Karpas-422 (cell line): ENCODE results near the gene MLLT3. TPM values are rescaled to one million over a fixed set of nuclear protein-coding genes. Genes with fewer than 3 reads are reported as not detected.

Experiments used
- DNase-seq: peaks from one replicate; pipeline ENCODE4 v3.0.0-alpha.2; 2015
- H2AFZ ChIP-seq: fragments of 200-600 bp; sonication (generic); 2 replicates; pipeline ENCODE4 v1.6.1; 2014; ENCODE audit warnings: antibody characterized with exemption, low read length, mixed read lengths
- H3K27ac ChIP-seq: fragments of 200-600 bp; sonication (generic); 2 replicates; pipeline ENCODE4 v1.5.1; 2014; ENCODE audit warnings: mild to moderate bottlenecking, low read length, moderate library complexity
- H3K27me3 ChIP-seq: fragments of 200-600 bp; sonication (generic); 2 replicates; pipeline ENCODE4 v1.6.1; 2014; ENCODE audit warnings: low read length, mixed read lengths
- H3K36me3 ChIP-seq: fragments of 200-600 bp; sonication (generic); 2 replicates; pipeline ENCODE4 v1.6.1; 2014; ENCODE audit warnings: low read length, mixed read lengths; ENCODE audit not compliant: insufficient read depth
- H3K4me1 ChIP-seq: fragments of 200-600 bp; sonication (generic); 2 replicates; pipeline ENCODE4 v1.6.1; 2014; ENCODE audit warnings: mild to moderate bottlenecking, low read length, mixed read lengths
- H3K4me2 ChIP-seq: fragments of 200-600 bp; sonication (generic); 2 replicates; pipeline ENCODE4 v1.6.1; 2014; ENCODE audit warnings: low read length, low read depth, mild to moderate bottlenecking; ENCODE audit not compliant: poor library complexity, severe bottlenecking
- H3K4me3 ChIP-seq: fragments of 200-600 bp; sonication (generic); 2 replicates; pipeline ENCODE4 v1.5.1; 2014; ENCODE audit warnings: mild to moderate bottlenecking, antibody characterized with exemption, low read length, mixed read lengths
- H3K79me2 ChIP-seq: fragments of 200-600 bp; sonication (generic); 2 replicates; pipeline ENCODE4 v1.6.1; 2014; ENCODE audit warnings: mild to moderate bottlenecking, low read length, mixed read lengths
- H3K9ac ChIP-seq: fragments of 200-600 bp; sonication (generic); 2 replicates; pipeline ENCODE4 v1.6.0; 2014; ENCODE audit warnings: low read length
- H3K9me2 ChIP-seq: fragments of 200-600 bp; sonication (generic), shearing (Covaris generic); replicated peaks from 2 replicates; pipeline ENCODE4 v1.6.0; 2014; ENCODE audit warnings: mild to moderate bottlenecking, low read length, moderate library complexity; ENCODE audit not compliant: insufficient read depth
- H3K9me3 ChIP-seq: fragments of 300-700, 200-600 bp; sonication (generic); 2 replicates; pipeline ENCODE4 v1.6.1; 2014; ENCODE audit warnings: low read length, mixed read lengths
- H4K20me1 ChIP-seq: fragments of 200-600 bp; sonication (generic); 2 replicates; pipeline ENCODE4 v1.6.1; 2014; ENCODE audit warnings: mild to moderate bottlenecking, antibody characterized with exemption, low read length, low read depth; ENCODE audit not compliant: insufficient read depth
- total RNA-seq: library from RNA; depleted of rRNA; stranded (reverse); fragments of >200 nt; shearing (Covaris generic); gene quantifications from 2 replicates; pipeline ENCODE4 v1.2.3, GENCODE V29; 2014; ENCODE audit warnings: low replicate concordance

MLLT3 gene
- total RNA-seq, 1 experiment from 2014 or later = 5.8 TPM

DNA sequence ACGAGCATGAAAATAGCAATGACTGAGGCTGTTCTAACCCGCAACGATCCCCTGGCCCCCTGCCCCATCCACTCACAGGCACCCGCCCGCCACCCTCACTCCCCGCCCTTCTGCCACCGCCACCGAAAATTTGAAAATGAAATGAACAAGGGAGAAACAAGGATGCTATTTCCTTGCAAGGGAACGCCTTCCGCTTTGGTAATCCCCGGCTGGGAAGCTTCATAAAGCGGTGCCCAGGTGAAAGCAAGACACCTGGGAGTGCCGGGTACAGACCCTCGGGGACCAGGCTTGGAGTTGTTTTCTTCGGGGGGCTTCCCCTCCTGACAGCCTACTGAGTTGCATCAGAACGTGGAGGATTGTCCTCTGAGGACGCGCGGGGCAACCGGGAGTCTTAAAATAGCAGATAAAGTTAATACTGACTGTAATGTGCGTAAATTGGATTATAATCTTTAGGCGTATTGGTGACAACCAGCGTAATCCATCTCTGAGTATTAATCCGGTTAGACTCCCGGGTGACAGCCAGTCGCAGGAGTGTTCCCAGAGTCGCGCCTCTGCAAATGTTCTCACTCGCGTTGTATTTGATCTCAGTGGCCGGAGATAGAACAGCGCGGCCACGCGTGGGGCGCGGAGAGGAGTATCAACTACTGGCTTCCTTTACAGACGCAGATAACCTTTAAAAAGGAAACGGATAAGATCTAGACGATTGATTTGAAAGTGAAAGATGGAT, 885 bp upstream of the MLLT3 start:
- no peaks in the 10 kb centered on the region for H3K9me3 ChIP-seq
- H3K9ac ChIP-seq = peak overlapping the region; percentile 78
- no peaks in the 10 kb centered on the region for H3K36me3 ChIP-seq
- no peaks in the 10 kb centered on the region for H3K9me2 ChIP-seq
- H3K27me3 ChIP-seq = no peaks in the 10 kb centered on the region
- H3K4me3 ChIP-seq = peak overlapping the region; percentile 89
- no peaks in the 10 kb centered on the region for H3K79me2 ChIP-seq
- no peak overlapping the region for H3K27ac ChIP-seq
- H4K20me1 ChIP-seq = no peaks in the 10 kb centered on the region
- DNase-seq = peak; percentile 53
- peak overlapping the region; percentile 99; the same call in 1 of the 2 replicates for H2AFZ ChIP-seq
- H3K4me1 ChIP-seq = peaks cover 22% of the 10 kb centered on the region
- peak overlapping the region; percentile 100 for H3K4me2 ChIP-seq

DNA sequence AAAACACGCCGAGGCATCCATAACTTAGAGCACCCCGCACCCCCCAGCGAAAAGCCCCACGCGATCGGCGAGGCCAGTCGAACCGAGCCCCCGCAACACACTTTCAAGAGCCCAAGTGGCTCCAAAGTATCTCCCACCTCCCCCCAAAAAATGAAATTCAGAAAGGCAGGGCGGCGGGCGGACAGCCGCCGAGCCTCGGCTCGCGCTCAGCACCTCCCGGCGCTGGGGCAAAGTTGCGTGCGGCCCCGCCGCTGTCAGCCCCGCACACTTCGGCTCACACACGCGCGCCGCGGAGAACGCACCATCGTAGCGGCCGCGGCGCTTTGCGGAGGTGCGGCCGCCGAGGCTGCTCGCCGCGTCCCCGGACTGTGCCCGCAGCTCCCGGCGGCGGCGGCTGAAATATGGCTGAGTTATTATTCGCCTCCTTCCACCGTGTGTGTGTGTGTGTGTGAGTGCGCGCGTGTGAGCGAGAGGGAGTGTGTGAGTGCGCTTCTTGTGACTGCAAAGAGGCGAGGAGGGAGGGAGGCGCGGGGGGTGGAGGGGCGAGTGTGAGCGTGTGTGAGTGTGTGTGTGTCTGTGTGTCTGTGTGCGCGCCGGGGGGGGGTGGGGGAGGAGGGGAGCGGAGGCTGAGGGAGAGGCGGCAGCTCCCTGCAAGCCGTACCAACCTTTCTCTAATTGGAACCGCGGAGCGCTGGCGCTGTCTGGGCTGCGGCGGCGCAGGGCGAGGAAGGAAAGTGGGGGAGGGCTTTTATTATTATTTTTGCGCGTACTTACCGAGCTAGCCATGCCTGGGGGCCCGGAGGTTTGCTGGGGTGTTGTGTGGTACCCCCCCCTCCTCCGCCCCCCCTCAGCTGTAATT, 599 bp downstream of the MLLT3 start:
- H3K9me2 ChIP-seq = no peaks in the 10 kb centered on the region
- DNase-seq = peak; percentile 82
- no peaks in the 10 kb centered on the region for H3K36me3 ChIP-seq
- H3K4me3 ChIP-seq = peak overlapping the region; percentile 89
- H3K9me3 ChIP-seq = no peaks in the 10 kb centered on the region
- H3K4me2 ChIP-seq = peak overlapping the region; percentile 100
- no peaks in the 10 kb centered on the region for H3K27me3 ChIP-seq
- H4K20me1 ChIP-seq = no peaks in the 10 kb centered on the region
- peak overlapping the region; percentile 94 for H2AFZ ChIP-seq
- peak overlapping the region; percentile 78 for H3K9ac ChIP-seq
- no peaks in the 10 kb centered on the region for H3K79me2 ChIP-seq
- peak overlapping the region; percentile 65 for H3K27ac ChIP-seq
- H3K4me1 ChIP-seq = peaks cover 22% of the 10 kb centered on the region

DNA sequence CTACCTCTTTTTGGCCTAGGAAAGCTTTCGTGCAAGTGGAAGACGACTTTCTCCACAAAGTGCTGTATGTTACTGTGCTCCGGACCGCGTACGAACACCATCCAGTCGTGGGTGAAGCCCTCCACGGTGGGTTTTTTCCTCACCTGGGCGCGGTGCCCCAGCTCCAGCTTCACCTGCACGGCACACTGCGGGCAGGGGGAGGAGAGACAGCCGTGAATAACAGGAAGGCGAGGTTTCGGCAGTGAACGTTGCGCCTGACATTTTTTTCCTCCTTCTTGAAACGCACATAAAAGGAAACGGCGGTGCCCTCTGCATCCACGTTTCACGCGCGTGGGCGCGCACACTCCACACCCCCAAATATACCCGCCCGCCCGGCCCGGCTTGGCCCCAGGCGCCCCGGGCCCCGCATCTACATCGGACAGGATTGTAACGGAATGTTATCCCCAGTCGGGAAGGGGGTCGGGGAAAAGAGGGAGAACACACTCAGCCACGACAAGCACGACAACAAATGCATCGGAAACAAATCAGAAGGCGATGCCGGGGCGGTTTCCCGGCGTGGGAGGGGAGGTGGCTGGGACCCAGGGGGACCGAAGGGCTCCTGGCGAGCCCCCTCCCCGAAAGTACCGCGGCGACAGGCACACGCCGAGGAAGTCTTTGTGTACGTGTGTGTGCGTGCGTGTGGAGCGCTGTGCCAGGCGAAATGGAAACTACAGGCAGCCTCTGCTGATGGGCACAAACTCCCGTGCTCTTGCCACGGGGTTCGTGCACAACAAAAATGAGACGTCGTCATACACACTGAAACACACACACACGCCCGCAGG, 1.4 kb downstream of the MLLT3 start:
- H3K9me3 ChIP-seq = no peaks in the 10 kb centered on the region
- no peaks in the 10 kb centered on the region for H3K27me3 ChIP-seq
- no peak overlapping the region; the same call in 1 of the 2 replicates for H2AFZ ChIP-seq
- DNase-seq = no peak
- H3K36me3 ChIP-seq = no peaks in the 10 kb centered on the region
- H3K79me2 ChIP-seq = no peaks in the 10 kb centered on the region
- peaks cover 26% of the 10 kb centered on the region for H3K4me1 ChIP-seq
- no peak overlapping the region for H3K27ac ChIP-seq
- H3K9me2 ChIP-seq = no peaks in the 10 kb centered on the region
- peak overlapping the region; percentile 89 for H3K4me3 ChIP-seq
- no peaks in the 10 kb centered on the region for H4K20me1 ChIP-seq
- H3K4me2 ChIP-seq = peak overlapping the region; percentile 100
- H3K9ac ChIP-seq = peak overlapping the region; percentile 78

DNA sequence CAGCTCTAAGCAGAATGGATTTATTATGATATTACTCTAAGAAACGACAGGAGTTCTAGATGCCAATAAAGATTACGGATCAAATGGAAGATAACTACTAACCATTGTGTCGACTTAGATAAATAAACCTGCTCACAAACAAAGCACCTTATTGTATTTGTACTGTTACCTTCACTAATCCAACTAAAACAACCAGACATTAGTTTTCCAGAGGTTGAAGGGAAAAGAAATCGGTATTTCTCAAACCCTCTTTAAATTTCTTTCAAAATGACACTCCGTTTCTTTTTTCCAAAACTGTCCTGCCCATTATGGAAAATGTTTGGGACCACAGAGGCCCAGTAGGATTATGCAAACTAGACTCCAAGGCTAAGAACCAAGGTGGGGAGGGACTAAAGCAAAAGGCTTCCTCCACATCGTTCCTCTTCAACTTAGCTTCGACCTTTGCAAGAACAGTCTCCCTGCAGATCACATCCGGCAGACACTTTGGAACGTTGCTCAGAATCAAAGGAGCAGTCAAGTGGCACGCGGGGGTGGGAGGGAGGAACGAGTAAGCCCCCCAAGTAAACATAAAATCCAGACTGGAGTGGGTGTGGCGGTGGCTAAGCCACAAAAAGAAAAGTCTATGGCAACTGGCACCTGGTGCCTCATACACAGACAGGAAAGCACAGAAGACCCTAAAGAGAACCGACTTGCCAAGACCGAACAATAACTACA, 2.7 kb downstream of the MLLT3 start:
- no peak for DNase-seq
- no peak overlapping the region for H3K4me2 ChIP-seq
- peaks cover 26% of the 10 kb centered on the region for H3K4me1 ChIP-seq

DNA sequence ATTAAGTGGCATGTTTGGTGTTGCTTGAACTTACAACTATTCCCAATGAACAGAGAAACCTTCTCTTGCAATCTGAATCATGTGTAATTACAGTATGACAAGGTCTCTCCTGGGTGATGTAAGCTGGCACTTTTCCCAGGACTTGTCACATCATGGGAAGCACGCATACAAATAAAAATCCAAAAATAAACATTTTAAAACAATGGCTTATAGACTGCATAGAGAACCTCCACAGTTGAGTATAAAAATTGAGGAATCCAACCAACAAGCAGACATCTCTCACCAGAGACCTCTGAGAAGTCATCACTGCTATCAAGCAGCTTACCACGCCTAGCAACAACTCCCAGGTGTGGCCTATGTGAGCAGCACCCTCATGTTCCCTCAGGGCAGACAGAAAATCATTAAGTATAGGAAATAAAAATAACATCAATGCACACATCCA, 3.9 kb downstream of the MLLT3 start:
- Histone ChIP-seq H2AFZ (no peak overlapping the region), H3K9me2 (no peaks in the 10 kb centered on the region), H3K4me1 (peaks cover 19% of the 10 kb centered on the region), H3K4me2 (no peak overlapping the region), H4K20me1 (no peaks in the 10 kb centered on the region), H3K79me2 (no peaks in the 10 kb centered on the region), H3K9me3 (no peaks in the 10 kb centered on the region), H3K27ac (no peak overlapping the region), H3K27me3 (no peaks in the 10 kb centered on the region), H3K36me3 (no peaks in the 10 kb centered on the region), H3K4me3 (no peak overlapping the region), H3K9ac (no peak overlapping the region)
- no peak for DNase-seq

More for the DNA sequence above, 2.7 kb downstream of the MLLT3 start:
- Histone ChIP-seq H3K27ac (no peak overlapping the region), H3K9me2 (no peaks in the 10 kb centered on the region), H3K36me3 (no peaks in the 10 kb centered on the region), H3K9me3 (no peaks in the 10 kb centered on the region), H2AFZ (no peak overlapping the region), H3K27me3 (no peaks in the 10 kb centered on the region), H3K4me3 (no peak overlapping the region), H4K20me1 (no peaks in the 10 kb centered on the region), H3K9ac (no peak overlapping the region), H3K79me2 (no peaks in the 10 kb centered on the region)

DNA sequence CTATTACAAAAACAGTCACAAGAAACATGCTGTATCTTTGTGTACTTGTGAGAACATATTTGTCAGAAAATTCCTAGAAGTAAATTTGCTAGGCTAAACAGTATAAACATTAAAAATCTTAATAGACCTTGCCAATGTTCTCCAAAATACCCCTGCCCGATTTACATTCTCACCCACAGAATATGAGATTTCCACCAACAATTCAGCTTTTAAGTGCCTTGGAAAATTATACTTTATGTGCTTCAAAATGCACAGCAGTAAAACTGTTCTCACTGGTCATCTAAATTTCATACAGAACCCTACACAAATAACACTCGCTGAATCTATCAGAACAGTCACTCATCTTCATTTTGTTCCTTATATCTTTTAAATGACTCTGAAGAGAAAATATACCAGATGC, 5.5 kb downstream of the MLLT3 start:
- H3K4me2 ChIP-seq = no peak overlapping the region
- no peak overlapping the region for H3K4me3 ChIP-seq
- no peak overlapping the region for H2AFZ ChIP-seq
- H3K9me2 ChIP-seq = no peaks in the 10 kb centered on the region
- no peaks in the 10 kb centered on the region for H3K9me3 ChIP-seq
- H4K20me1 ChIP-seq = peaks cover 3% of the 10 kb centered on the region; the same call in 1 of the 2 replicates
- H3K79me2 ChIP-seq = no peaks in the 10 kb centered on the region
- H3K27ac ChIP-seq = no peak overlapping the region
- H3K9ac ChIP-seq = no peak overlapping the region
- H3K36me3 ChIP-seq = no peaks in the 10 kb centered on the region
- peaks cover 10% of the 10 kb centered on the region for H3K4me1 ChIP-seq
- H3K27me3 ChIP-seq = no peaks in the 10 kb centered on the region
- DNase-seq = no peak

DNA sequence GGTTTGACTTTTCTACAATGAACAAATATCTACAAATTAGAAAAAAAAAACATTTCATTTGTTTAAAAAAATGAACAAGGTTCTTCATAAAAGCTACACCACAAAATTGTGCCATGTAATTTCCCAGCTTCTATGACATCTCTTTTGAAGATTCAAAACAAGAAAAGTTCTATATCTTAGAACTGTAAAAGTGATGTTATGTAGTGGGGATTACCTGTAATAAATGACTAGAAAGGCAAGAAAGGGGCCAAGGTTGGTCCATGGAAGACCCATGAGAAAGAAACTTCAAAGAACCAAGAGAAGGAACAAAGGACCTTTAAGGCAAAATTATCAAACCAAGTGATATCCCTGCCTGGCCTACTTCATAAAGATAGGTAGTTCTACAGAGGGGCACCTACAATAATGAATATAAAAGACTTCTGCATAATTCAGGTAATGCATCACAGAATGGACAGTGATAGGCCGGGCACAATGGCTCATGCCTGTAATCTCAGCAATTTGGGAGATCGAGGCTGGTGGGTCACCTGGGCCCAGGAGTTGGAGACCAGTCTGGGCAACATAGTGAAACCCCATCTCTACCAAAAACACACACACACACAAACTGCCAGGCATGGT, 7.6 kb downstream of the MLLT3 start:
- Histone ChIP-seq H3K4me3 (no peak overlapping the region), H3K9me2 (no peaks in the 10 kb centered on the region), H3K4me1 (peaks cover 4% of the 10 kb centered on the region), H4K20me1 (peaks cover 9% of the 10 kb centered on the region; the same call in 1 of the 2 replicates), H3K4me2 (no peak overlapping the region), H3K9ac (no peak overlapping the region), H3K79me2 (no peaks in the 10 kb centered on the region), H3K27me3 (no peaks in the 10 kb centered on the region), H3K36me3 (no peaks in the 10 kb centered on the region), H3K27ac (no peak overlapping the region), H3K9me3 (no peaks in the 10 kb centered on the region), H2AFZ (no peak overlapping the region)
- no peak for DNase-seq
